Hepatocyte (in vitro differentiated cells): ENCODE results near the gene CCDC32. TPM values are rescaled to one million over a fixed set of nuclear protein-coding genes. Genes with fewer than 3 reads are reported as not detected.

ENCODE experiments used
- DNase-seq: peaks from one replicate; pipeline ENCODE4 v3.0.0-alpha.2; 2016; ENCODE audit warnings: low spot score
- H2AFZ ChIP-seq: fragments of 200-600 bp; sonication (generic); 2 replicates; pipeline ENCODE4 v1.6.0; 2016; ENCODE audit warnings: antibody characterized with exemption, mild to moderate bottlenecking
- H3K27ac ChIP-seq: fragments of 200-600 bp; sonication (generic); 2 replicates; pipeline ENCODE4 v1.5.1; 2016; ENCODE audit warnings: mild to moderate bottlenecking
- H3K27me3 ChIP-seq: fragments of 200-600 bp; sonication (generic); 2 replicates; pipeline ENCODE4 v1.6.1; 2016
- H3K36me3 ChIP-seq: fragments of 200-600 bp; sonication (generic); replicated peaks from 2 replicates; pipeline ENCODE4 v1.5.1; 2016; ENCODE audit warnings: low read depth; ENCODE audit not compliant: insufficient read depth
- H3K4me1 ChIP-seq: fragments of 200-600 bp; sonication (generic); 2 replicates; pipeline ENCODE4 v1.5.1; 2016; ENCODE audit warnings: mild to moderate bottlenecking, moderate library complexity; ENCODE audit not compliant: insufficient read depth
- H3K4me2 ChIP-seq: fragments of 200-600 bp; sonication (generic); 2 replicates; pipeline ENCODE4 v1.6.0; 2016
- H3K4me3 ChIP-seq: fragments of 200-600 bp; sonication (generic); 2 replicates; pipeline ENCODE4 v1.5.1; 2016; ENCODE audit warnings: mild to moderate bottlenecking
- H3K79me2 ChIP-seq: fragments of 200-600 bp; sonication (generic); 2 replicates; pipeline ENCODE4 v1.6.0; 2017; ENCODE audit warnings: mild to moderate bottlenecking
- H3K9me2 ChIP-seq: fragments of 200-600 bp; sonication (generic); replicated peaks from 2 replicates; pipeline ENCODE4 v1.6.0; 2017; ENCODE audit warnings: mild to moderate bottlenecking; ENCODE audit not compliant: insufficient read depth
- H3K9me3 ChIP-seq: fragments of 200-600 bp; sonication (generic); 2 replicates; pipeline ENCODE4 v1.5.1; 2016; ENCODE audit warnings: low read depth, mild to moderate bottlenecking
- H4K20me1 ChIP-seq: fragments of 200-600 bp; sonication (generic); 2 replicates; pipeline ENCODE4 v1.6.0; 2016; ENCODE audit warnings: mild to moderate bottlenecking; ENCODE audit not compliant: insufficient read depth, poor library complexity, severe bottlenecking
- CTCF ChIP-seq: fragments of 200-600 bp; sonication (generic); IDR thresholded peaks from 2 replicates; pipeline ENCODE4 v1.5.1; 2016; ENCODE audit warnings: antibody characterized with exemption, mild to moderate bottlenecking; ENCODE audit not compliant: poor library complexity
- EZH2 ChIP-seq: fragments of 200-600 bp; sonication (generic); IDR thresholded peaks from 2 replicates; pipeline ENCODE4 v1.6.1; 2016; ENCODE audit warnings: antibody characterized with exemption, mild to moderate bottlenecking, borderline replicate concordance
- EZH2phosphoT487 ChIP-seq: fragments of 200-600 bp; sonication (generic); IDR thresholded peaks from one replicate; pipeline ENCODE4 v1.6.1; 2018; ENCODE audit warnings: antibody characterized with exemption, mild to moderate bottlenecking, low read depth, moderate library complexity; ENCODE audit not compliant: unreplicated experiment, severe bottlenecking
- WGBS: methylation state at CpG from one replicate; pipeline ENCODE4 v1.1.6; 2016; ENCODE audit warnings: low lambda C conversion rate; ENCODE audit errors: missing lambda C conversion rate; 5-methylcytosine and 5-hydroxymethylcytosine counted together
- polyA plus RNA-seq: library from polyadenylated mRNA; unstranded; fragments of >200 nt; fragmentation: Nextera tagmentation; extraction: Ambion mirVana; gene quantifications from 2 replicates; pipeline ENCODE4 v1.2.1, GENCODE V29; 2016
- total RNA-seq: library from RNA; depleted of rRNA; stranded (reverse); fragments of >200 nt; gene quantifications from 2 replicates; pipeline ENCODE4 v1.2.3, GENCODE V29; 2014

The CCDC32 gene
- total and polyA plus RNA-seq, 2 experiments from 2014 or later = 25.7 to 30.9 TPM

DNA sequence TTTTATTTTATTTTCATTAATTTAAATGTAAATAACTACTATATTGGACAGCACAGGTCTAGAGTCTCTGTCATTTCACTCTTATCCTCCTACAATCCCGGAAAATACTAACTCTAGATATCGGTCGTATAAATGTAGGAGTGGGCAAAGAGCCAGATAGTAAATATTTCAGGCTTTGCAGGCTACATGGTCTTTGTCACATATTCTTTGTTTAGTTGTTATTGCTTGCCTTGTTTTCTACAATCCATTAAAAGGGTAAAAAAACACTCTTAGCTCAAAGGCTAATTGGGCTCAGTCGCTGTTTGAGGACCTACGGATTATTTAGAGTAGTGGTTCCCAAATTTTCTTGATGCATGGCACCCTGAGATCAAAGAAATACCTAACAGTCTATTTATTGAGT is 30.9 kb upstream of the CCDC32 start:
- H3K36me3 ChIP-seq = no peaks in the 10 kb centered on the region
- H3K9me3 ChIP-seq = no peaks in the 10 kb centered on the region
- 65% methylated on average over 5 of the region's 5 CpGs for WGBS
- H3K79me2 ChIP-seq = peaks cover 39% of the 10 kb centered on the region
- peaks cover 6% of the 10 kb centered on the region for H3K4me1 ChIP-seq
- no peak overlapping the region for H2AFZ ChIP-seq
- TF ChIP-seq CTCF (no peak), EZH2 (no peak), EZH2phosphoT487 (no peak)
- H4K20me1 ChIP-seq = no peaks in the 10 kb centered on the region
- H3K27ac ChIP-seq = no peak overlapping the region
- no peak for DNase-seq
- H3K4me3 ChIP-seq = no peak overlapping the region
- no peaks in the 10 kb centered on the region for H3K27me3 ChIP-seq
- H3K9me2 ChIP-seq = no peaks in the 10 kb centered on the region
- H3K4me2 ChIP-seq = peak overlapping the region; percentile 74

GRCh38 chr15:40595219-40595618 is 30.4 kb upstream of the CCDC32 start:
- DNase-seq = no peak
- no peaks in the 10 kb centered on the region for H3K9me3 ChIP-seq
- peak overlapping the region; percentile 74 for H3K4me2 ChIP-seq
- H3K9me2 ChIP-seq = no peaks in the 10 kb centered on the region
- TF ChIP-seq EZH2 = no peak
- TF ChIP-seq EZH2phosphoT487 = no peak
- TF ChIP-seq CTCF = no peak
- H3K27ac ChIP-seq = no peak overlapping the region
- no peaks in the 10 kb centered on the region for H4K20me1 ChIP-seq
- peaks cover 39% of the 10 kb centered on the region for H3K79me2 ChIP-seq
- H3K4me3 ChIP-seq = peak overlapping the region; percentile 39
- WGBS = 42% methylated on average over 5 of the region's 5 CpGs
- H3K27me3 ChIP-seq = no peaks in the 10 kb centered on the region
- H3K4me1 ChIP-seq = peaks cover 6% of the 10 kb centered on the region
- H3K36me3 ChIP-seq = no peaks in the 10 kb centered on the region
- peak overlapping the region; percentile 55 for H2AFZ ChIP-seq

- Histone ChIP-seq H4K20me1 (no peaks in the 10 kb centered on the region), H3K9me3 (no peaks in the 10 kb centered on the region), H3K9me2 (no peaks in the 10 kb centered on the region), H3K36me3 (no peaks in the 10 kb centered on the region), H3K4me3 (peak overlapping the region; percentile 39), H3K27ac (no peak overlapping the region), H3K27me3 (no peaks in the 10 kb centered on the region), H2AFZ (peak overlapping the region; percentile 55), H3K4me2 (peak overlapping the region; percentile 74), H3K4me1 (peaks cover 6% of the 10 kb centered on the region), H3K79me2 (peaks cover 38% of the 10 kb centered on the region)
- WGBS = 3% methylated on average over 30 of the region's 31 CpGs
- no peak for TF ChIP-seq CTCF
- TF ChIP-seq EZH2phosphoT487 = no peak
- no peak for TF ChIP-seq EZH2
- DNase-seq = peak; percentile 71
These were observed 29.6 kb upstream of the CCDC32 start for GRCh38 chr15:40594429-40594836.
